SK-N-SH (cell line): ENCODE results near the gene ATP1A2. TPM values are rescaled to one million over a fixed set of nuclear protein-coding genes. Genes with fewer than 3 reads are reported as not detected.

Experiments used
- CTCF ChIA-PET: fragments of 300-600, 350-600 bp; formaldehyde crosslinking; extraction: SDS; loops from one replicate; lab custom pipeline; 2021; lab: Yijun Ruan, JAX
- POLR2A ChIA-PET: fragments of 350-600 bp; sonication (Branson Sonifier 250); formaldehyde crosslinking; extraction: SDS; loops from one replicate; lab custom pipeline; 2020; ENCODE audit warnings: antibody characterized with exemption, inconsistent platforms; lab: Yijun Ruan, JAX
- DNase-seq: peaks from one replicate; pipeline ENCODE4 v3.0.0; 2012
- H2AFZ ChIP-seq: fragments of 200-600 bp; sonication (generic); 2 replicates; pipeline ENCODE4 v1.8.1; 2016; ENCODE audit warnings: antibody characterized with exemption, mild to moderate bottlenecking, low read depth
- H3F3A ChIP-seq: fragments of 200-600 bp; sonication (generic); replicated peaks from 2 replicates; pipeline ENCODE3; 2016; ENCODE audit warnings: antibody characterized with exemption, mild to moderate bottlenecking; ENCODE audit not compliant: insufficient read depth
- H3K27ac ChIP-seq, 2 experiments: fragments of 200-500 bp in 1 of 2; fragments of 200-600 bp in 1 of 2; sonication (Bioruptor generic) in 1 of 2; sonication (generic), shearing (Covaris generic) in 1 of 2; 2 replicates each; pipeline versions ENCODE4 v1.5.1 to v1.6.1; 2014 to 2016; ENCODE audit warnings: low read depth in 2 of 2, inconsistent platforms in 1 of 2, low read length in 1 of 2, mild to moderate bottlenecking in 1 of 2, mixed read lengths in 1 of 2
- H3K27me3 ChIP-seq: fragments of 200-600 bp; sonication (generic), shearing (Covaris generic); 2 replicates; pipeline ENCODE4 v1.6.1; 2016; ENCODE audit warnings: mixed run types; ENCODE audit not compliant: insufficient read depth
- H3K36me3 ChIP-seq, 2 experiments: fragments of 200-500 bp in 1 of 2; fragments of 200-600 bp in 1 of 2; sonication (Bioruptor generic) in 1 of 2; sonication (generic) in 1 of 2; replicated peaks in 1 of 2; 2 replicates each; pipeline versions ENCODE3 to v1.5.1; 2014 to 2016; ENCODE audit warnings: low read length in 1 of 2, mild to moderate bottlenecking in 1 of 2; ENCODE audit not compliant: insufficient read depth in 2 of 2, control insufficient read depth in 1 of 2
- H3K4me1 ChIP-seq, 2 experiments: fragments of 200-500 bp in 1 of 2; fragments of 200-600 bp in 1 of 2; sonication (Bioruptor generic) in 1 of 2; sonication (generic), shearing (Covaris generic) in 1 of 2; 2 replicates each; pipeline versions ENCODE4 v1.5.1 to v1.6.1; 2014 to 2016; ENCODE audit warnings: low read depth in 1 of 2, low read length in 1 of 2, mixed run types in 1 of 2; ENCODE audit not compliant: insufficient read depth in 2 of 2, control insufficient read depth in 1 of 2
- H3K4me2 ChIP-seq: fragments of 200-600 bp; sonication (generic), shearing (Covaris generic); 2 replicates; pipeline ENCODE4 v1.6.1; 2017; ENCODE audit warnings: mixed run types
- H3K4me3 ChIP-seq, 2 experiments: fragments of 200-500 bp in 1 of 2; fragments of 200-600 bp in 1 of 2; sonication (Bioruptor generic) in 1 of 2; sonication (generic), shearing (Covaris generic) in 1 of 2; 2 replicates each; pipeline versions ENCODE4 v1.5.1 to v1.8.1; 2014 to 2016; ENCODE audit warnings: low read depth in 2 of 2, inconsistent platforms in 1 of 2, low read length in 1 of 2, mild to moderate bottlenecking in 1 of 2, mixed read lengths in 1 of 2, moderate library complexity in 1 of 2
- H3K79me2 ChIP-seq: fragments of 200-600 bp; sonication (generic); 2 replicates; pipeline ENCODE4 v1.8.1; 2017; ENCODE audit warnings: mild to moderate bottlenecking; ENCODE audit not compliant: insufficient read depth
- H3K9ac ChIP-seq: fragments of 200-600 bp; sonication (generic); 2 replicates; pipeline ENCODE4 v1.6.1; 2017; ENCODE audit warnings: mixed run types
- H3K9me2 ChIP-seq: fragments of 200-600 bp; sonication (generic); 2 replicates; pipeline ENCODE4 v1.6.1; 2017; ENCODE audit warnings: mixed run types
- H3K9me3 ChIP-seq: fragments of 200-600 bp; sonication (generic); 2 replicates; pipeline ENCODE4 v1.6.1; 2017; ENCODE audit warnings: mixed run types, mild to moderate bottlenecking, moderate library complexity
- H4K20me1 ChIP-seq: fragments of 200-600 bp; sonication (generic); 2 replicates; pipeline ENCODE4 v1.6.1; 2017; ENCODE audit warnings: mild to moderate bottlenecking, mixed run types; ENCODE audit not compliant: insufficient read depth
- ELF1 ChIP-seq: IDR thresholded peaks from 2 replicates; pipeline ENCODE4 v1.4.0; 2012
- EP300 ChIP-seq, 2 experiments: IDR thresholded peaks; 2 replicates each; pipeline versions ENCODE4 v1.4.0 to v1.6.1; 2012; ENCODE audit warnings: borderline replicate concordance in 1 of 2, low read depth in 1 of 2, low read length in 1 of 2
- PBX3 ChIP-seq: IDR thresholded peaks from 2 replicates; pipeline ENCODE4; 2012
- POLR2AphosphoS5 ChIP-seq: IDR thresholded peaks from 2 replicates; pipeline ENCODE4 v1.6.1; 2012; ENCODE audit warnings: low read depth, low read length
- REST ChIP-seq: IDR thresholded peaks from 2 replicates; pipeline ENCODE4 v1.6.1; 2012; ENCODE audit warnings: mild to moderate bottlenecking, low read depth, low read length, moderate library complexity
- RFX5 ChIP-seq: IDR thresholded peaks from 2 replicates; pipeline ENCODE4 v1.6.1; 2012; ENCODE audit warnings: mild to moderate bottlenecking, improper control_type of control experiment, low read length
- SMC3 ChIP-seq: IDR thresholded peaks from 2 replicates; pipeline ENCODE4 v1.6.1; 2012; ENCODE audit warnings: low read depth, low read length, improper control_type of control experiment
- TAF1 ChIP-seq: IDR thresholded peaks from 2 replicates; pipeline ENCODE4 v1.6.1; 2012; ENCODE audit warnings: low read depth, mild to moderate bottlenecking, low read length, moderate library complexity, borderline replicate concordance
- USF2 ChIP-seq: fragments of 150-350 bp; IDR thresholded peaks from 2 replicates; pipeline ENCODE4 v1.6.1; 2017; ENCODE audit warnings: antibody characterized with exemption, low read length, low read depth, borderline replicate concordance
- WGBS: methylation state at CpG from one replicate; pipeline ENCODE4 v1.1.6; 2017; ENCODE audit warnings: low lambda C conversion rate; 5-methylcytosine and 5-hydroxymethylcytosine counted together
- polyA plus RNA-seq, 3 experiments: library from polyadenylated mRNA; depleted of rRNA; stranded (reverse); fragments of >200 nt; gene quantifications; 2 replicates each; pipeline ENCODE4 v1.2.3, GENCODE V29; 2012
- TF ChIP-seq, protein P1 (sequence below): IDR thresholded peaks from 2 replicates; pipeline ENCODE4 v1.4.0; 2012; ENCODE audit warnings: low read depth, borderline replicate concordance

Gene ATP1A2
- polyA plus RNA-seq, 1 of the 3 experiments (the other 2 are of a cell fraction) = 0.07 TPM

DNA sequence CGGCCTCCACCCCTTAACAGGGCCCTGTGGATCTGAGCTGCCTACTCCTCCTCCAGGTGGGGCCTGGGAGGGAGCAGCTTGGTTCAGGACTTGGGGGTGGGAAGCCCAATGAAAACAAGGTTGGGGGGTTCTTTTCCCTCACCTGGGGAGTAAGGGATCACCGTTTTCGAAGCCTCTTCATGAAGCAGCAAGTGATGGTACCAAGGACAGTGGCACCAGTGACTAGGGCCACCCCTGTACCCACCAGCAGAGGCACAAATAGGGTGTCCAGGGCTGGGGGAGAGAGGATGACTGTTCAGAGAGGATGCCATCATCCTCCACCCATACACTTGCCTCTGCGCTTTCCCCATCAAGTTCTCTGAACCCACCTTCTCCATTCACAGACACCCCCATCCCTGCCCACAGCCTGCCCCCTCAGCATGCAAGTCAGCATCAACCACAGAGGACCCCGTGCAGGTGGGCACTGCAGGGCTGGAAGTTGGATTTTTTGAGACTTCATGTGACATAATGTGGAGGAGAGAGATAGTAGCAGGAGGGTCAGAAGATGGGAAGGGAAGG, 23.8 kb upstream of the ATP1A2 start:
- DNase-seq = no peak
- Histone ChIP-seq H3K9me2 (no peaks in the 10 kb centered on the region), H3K4me1 (peaks cover 0 to 5% of the 10 kb centered on the region in 2 experiments; a peak in 1 of 4 replicates), H3K4me3 (no peak overlapping the region), H3K9me3 (no peaks in the 10 kb centered on the region), H4K20me1 (no peaks in the 10 kb centered on the region), H3F3A (no peaks in the 10 kb centered on the region), H3K4me2 (no peak overlapping the region), H3K27ac (no peak overlapping the region), H3K36me3 (peaks cover 0 to 11% of the 10 kb centered on the region in 2 experiments), H3K27me3 (no peaks in the 10 kb centered on the region), H3K9ac (no peak overlapping the region), H3K79me2 (no peaks in the 10 kb centered on the region), H2AFZ (no peak overlapping the region)
- TF ChIP-seq ELF1 = no peak
- no peak for TF ChIP-seq POLR2AphosphoS5
- TF ChIP-seq RFX5 = no peak
- TF ChIP-seq REST = 0 out of 2 replicates have a peak, but pooled peaks have one; percentile 28
- TF ChIP-seq USF2 = no peak
- no peak for TF ChIP-seq SMC3
- no peak for TF ChIP-seq EP300 (IDR thresholded peaks at IDR 0.05; ENCODE audit: borderline replicate concordance in 1 of 2, low read depth in 1 of 2, low read length in 1 of 2)
- no peak for TF ChIP-seq PBX3
- CTCF ChIA-PET = interaction anchor here (0.8 to 8.4 kb wide), 5 partner anchors 7 to 160 kb away, joined by 3 to 132 read pairs (median 5); partner anchors contain the start of gene KCNJ9
- POLR2A ChIA-PET = no interaction called here
- WGBS = 90% methylated on average over 4 of the region's 5 CpGs

DNA sequence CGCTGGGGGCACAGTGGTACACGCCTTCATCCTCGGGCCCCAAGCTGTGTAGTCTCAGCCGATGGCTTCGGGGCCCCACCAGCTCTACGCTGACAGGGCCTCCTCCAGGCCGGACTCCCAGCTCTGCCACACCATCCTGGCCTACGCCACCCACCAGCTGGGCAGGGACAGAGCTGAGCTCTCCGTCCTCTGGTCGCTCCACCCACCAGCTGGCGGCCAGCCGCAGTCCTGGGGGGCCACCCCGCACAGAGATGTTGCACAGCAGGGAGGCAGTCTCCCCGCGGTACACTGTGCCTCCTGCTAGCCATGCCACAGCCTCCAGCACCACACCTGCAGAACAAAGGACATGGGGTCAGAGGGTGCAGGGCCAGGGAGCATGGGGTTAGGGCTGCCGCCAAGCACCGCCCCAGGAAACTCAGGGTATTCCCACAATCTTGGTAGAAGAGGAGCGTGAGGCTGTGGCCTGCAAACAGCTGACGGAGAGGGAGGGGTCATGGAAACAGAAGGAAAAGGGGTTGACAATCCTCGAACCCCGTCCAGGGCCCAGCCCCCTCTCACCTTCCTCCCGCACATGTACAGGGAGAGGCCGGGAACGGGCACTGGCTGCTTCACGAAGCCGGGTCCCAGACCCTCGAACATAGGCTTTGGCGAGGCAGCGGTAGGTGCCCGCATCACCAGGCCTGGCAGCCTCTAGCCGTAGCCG, 23.0 kb upstream of the ATP1A2 start:
- Histone ChIP-seq H3K4me1 (peaks cover 4 to 12% of the 10 kb centered on the region in 2 experiments; a peak in 1 of 4 replicates), H3K9ac (no peak overlapping the region), H3K36me3 (peaks cover 0 to 9% of the 10 kb centered on the region in 2 experiments), H3K9me2 (no peaks in the 10 kb centered on the region), H3K9me3 (no peaks in the 10 kb centered on the region), H3F3A (no peaks in the 10 kb centered on the region), H3K79me2 (no peaks in the 10 kb centered on the region), H3K27ac (no peak overlapping the region), H2AFZ (no peak overlapping the region), H3K4me3 (no peak overlapping the region), H4K20me1 (no peaks in the 10 kb centered on the region), H3K27me3 (no peaks in the 10 kb centered on the region), H3K4me2 (no peak overlapping the region)
- 91% methylated on average over 15 of the region's 32 CpGs for WGBS
- no peak for DNase-seq
- TF ChIP-seq EP300 (IDR thresholded peaks at IDR 0.05; ENCODE audit: borderline replicate concordance in 1 of 2, low read depth in 1 of 2, low read length in 1 of 2) = no peak
- TF ChIP-seq, protein P1, sequence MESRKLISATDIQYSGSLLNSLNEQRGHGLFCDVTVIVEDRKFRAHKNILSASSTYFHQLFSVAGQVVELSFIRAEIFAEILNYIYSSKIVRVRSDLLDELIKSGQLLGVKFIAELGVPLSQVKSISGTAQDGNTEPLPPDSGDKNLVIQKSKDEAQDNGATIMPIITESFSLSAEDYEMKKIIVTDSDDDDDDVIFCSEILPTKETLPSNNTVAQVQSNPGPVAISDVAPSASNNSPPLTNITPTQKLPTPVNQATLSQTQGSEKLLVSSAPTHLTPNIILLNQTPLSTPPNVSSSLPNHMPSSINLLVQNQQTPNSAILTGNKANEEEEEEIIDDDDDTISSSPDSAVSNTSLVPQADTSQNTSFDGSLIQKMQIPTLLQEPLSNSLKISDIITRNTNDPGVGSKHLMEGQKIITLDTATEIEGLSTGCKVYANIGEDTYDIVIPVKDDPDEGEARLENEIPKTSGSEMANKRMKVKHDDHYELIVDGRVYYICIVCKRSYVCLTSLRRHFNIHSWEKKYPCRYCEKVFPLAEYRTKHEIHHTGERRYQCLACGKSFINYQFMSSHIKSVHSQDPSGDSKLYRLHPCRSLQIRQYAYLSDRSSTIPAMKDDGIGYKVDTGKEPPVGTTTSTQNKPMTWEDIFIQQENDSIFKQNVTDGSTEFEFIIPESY = no peak
- TF ChIP-seq TAF1 = no peak
- ChIA-PET POLR2A (no interaction called here), CTCF (interaction anchor here (0.8 to 8.4 kb wide), 5 partner anchors 8 to 160 kb away, joined by 3 to 132 read pairs (median 4); partner anchors contain the start of gene KCNJ9)
